ENCODE measurements around the gene SYT7.

SYT7 gene

DNA sequence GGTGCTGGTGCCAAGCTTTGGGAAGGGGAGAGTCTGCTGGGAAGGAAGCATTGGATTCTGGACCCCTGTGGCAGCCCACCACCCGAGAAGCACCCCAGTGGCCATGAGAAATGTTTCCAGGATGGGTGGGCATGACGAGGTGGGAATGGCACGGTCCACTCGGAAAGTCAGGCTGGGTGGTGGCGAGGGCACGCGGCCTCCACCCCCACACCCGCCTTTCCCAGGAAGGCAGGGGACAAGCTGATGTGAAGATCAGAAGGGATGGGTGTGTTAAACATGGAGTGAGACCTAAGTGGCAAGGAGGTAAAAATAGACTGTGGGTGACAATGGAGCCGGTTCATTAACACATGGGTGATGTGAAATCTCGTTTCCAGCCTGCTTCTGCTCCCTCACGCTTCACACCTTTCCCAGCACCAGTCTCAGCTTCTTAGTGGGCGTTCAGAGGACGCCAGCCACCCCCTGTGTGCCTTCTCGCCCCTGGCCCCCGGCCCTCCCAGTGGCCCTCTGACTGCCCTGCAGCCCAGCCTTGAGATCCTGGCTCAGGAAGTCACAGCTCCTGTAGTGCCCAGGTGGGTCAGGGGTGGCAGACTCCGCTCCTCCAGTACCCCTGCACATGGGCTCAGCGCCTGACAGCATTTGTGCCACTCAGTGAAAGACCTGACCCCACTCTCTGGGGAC lies 44.7 kb downstream of the SYT7 start:
- DNase-seq: no peak

DNA sequence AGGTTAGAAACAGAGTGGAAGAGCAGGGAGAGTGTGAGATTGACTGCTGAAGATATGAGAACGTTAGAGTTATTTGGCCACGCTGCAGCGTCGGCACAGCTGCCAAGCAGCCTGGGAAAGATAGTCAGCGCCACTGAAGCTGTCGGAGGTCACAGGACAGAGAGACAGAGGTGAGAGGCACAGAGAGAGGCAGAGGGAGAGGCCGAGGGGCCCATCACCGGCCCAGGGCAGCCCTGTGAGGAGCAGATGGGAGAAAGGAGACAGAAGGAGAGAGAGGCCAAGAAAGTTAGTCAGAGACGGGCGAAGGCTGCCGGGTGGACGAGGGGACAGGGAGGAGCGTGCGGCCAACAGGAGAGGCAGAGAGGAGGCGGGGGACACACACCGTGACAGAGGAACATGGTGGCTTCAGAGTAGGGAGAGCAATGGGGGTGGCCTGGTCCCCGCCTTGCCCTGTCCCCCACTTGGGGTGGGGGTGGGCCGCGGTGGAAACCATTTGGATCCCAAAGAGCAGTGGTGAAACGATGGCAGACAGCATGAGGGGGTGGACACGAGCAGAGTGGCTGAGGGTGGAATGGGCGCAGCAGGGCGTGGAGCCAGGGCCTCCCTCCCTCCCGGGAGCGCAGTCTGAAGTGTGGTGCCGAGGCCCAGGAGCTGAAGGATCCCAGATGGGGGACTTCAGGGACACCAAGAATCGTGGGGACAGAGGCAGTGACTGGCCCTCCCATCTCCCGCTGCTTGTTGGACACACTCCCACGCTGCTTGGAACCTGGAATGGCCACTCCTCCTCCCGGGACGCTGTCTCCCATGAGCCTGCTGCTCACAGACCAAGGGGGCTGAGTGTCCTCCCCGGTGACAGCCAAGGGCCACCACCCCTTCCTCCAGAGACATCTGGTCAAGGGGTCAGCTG lies 45.7 kb downstream of the SYT7 start:
- no peak for DNase-seq

DNA sequence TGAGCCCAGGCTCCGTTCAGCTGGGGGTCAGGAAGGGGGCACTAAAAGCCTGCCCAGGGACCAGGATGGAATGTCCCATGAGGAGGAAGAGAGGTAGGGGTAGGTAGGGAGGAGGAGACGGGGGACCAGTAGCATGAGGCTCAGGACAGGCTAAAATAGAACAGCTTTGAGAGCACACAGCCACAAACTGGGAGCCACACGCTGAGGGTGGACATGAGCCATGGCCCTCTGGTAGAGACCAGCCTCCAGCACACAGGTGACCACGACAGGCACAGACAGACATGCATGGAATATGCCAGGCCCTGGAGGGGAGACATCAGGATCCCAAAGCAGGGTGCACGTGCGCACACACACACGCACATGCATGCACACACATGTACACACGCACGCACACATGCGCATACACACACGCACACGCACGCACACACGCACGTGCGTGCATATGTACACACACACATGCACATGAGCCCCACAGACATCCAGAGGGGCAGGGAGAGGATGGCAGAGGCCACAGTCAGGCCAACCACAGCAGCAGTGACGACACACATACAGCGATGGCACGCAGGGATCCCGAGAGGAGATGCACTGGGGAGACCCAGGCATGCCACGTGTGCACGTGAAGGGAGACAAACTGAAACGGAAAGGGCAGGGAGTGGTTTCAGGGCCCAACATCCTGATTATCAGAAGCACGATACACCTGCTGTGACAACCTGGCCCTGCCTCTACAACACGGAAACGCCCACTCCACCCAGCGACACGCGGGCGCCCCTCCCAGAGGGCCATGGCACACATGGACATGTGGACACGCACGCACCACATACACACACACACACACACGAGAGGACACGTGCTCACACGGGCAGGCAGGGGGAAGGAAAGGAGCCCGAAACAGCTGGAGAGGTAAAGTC lies 46.6 kb downstream of the SYT7 start:
- no peak for DNase-seq

- DNase-seq: no peak
Observed at GRCh38 chr11:61533401-61533800, 47.5 kb downstream of the SYT7 start.

- no peak for DNase-seq
Observed at GRCh38 chr11:61533039-61533375, 47.9 kb downstream of the SYT7 start.

GRCh38 chr11:61532134-61533038 lies 48.5 kb downstream of the SYT7 start:
- DNase-seq: peak; percentile 47 to 66 (median 48)

- no peak for DNase-seq
Observed at GRCh38 chr11:61531044-61531443, 49.8 kb downstream of the SYT7 start.

- no peak for DNase-seq
Observed at GRCh38 chr11:61529537-61530225, 51.2 kb downstream of the SYT7 start.

DNA sequence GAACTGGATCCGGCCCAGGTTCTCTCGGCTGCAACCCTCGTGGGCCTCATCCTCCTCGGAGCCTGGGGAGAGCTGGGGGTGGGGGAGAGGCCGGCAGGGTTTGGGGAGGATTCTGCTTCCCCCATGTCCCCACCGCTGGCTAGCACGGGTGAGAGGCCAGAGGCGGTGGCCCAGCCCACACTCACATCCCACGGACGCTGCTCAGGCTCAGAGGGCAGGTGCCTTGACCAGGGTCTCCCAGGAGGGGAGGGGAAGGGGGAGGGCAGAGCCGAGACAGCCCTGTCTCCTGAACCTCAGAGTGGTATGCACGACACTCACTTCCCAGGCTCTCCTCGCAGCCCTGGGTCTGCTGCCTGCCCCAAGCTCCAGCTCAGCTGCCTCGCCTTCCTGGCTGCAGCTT lies 52.8 kb downstream of the SYT7 start:
- DNase-seq: no peak

- no peak for DNase-seq
Observed at GRCh38 chr11:61526956-61527731, 53.7 kb downstream of the SYT7 start.

DNA sequence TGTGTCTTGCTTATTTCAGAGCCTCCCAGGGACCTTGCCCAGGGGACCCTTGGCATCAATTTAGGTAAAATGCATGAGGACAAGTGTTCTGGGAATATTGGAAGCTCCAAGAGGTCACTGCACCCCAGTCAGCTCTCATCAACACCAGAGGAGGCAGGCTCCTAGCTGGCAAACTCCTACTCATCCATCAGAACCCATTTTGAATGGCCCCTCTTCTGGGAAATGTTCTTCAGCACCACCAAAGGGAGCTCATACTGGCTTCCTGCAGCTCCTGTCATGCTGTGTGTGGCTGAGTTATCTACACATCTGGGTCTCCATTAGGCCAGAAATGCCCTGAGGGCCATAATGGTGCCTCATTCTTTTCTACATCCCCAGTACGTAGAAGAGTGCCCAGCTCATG lies 54.6 kb downstream of the SYT7 start:
- no peak for DNase-seq

GRCh38 chr11:61524963-61525587 lies 55.8 kb downstream of the SYT7 start:
- no peak for DNase-seq

- no peak for DNase-seq
Observed at GRCh38 chr11:61524446-61524845, 56.4 kb downstream of the SYT7 start.

- no peak for DNase-seq
Observed at GRCh38 chr11:61522881-61523280, 58.0 kb downstream of the SYT7 start.

DNA sequence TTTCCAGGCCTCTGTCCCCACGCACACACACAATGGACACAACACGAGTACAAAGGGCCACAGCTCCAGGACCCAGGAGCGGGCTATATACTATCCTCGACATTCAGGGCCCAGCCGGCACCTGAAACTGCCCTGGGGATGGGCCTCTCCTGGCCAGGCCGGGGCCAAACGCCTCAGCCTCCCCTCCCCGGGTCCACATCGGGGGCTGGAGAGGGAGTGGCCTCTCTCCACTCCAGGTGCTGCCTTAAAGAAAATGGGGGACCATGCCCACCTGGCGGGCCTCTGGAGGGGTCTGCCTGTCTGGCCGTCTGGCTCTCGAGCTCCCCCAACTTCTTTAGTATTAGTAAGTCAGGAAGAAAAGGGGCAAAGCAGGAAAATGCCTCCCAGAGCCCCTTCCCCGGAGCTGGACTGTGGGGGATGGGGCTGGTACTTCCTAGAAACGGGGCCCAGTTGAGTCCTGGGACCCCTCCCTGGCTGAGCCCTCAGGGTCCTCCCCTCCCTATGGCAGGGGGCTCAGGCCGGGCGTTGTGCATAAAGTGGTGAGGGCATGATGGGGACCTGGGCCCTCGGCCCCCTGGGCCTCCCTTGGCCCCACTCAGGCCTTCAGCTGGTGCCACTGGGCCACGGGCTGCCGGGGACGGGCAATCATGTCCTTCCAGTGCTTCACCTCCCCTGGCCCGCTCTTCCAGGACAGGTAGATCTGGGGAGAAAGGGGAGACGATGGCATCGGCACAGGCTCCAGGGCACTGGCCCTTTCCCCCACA lies 62.7 kb downstream of the SYT7 start:
- no peak for DNase-seq

GRCh38 chr11:61516675-61517572 lies 64.0 kb downstream of the SYT7 start:
- peak; percentile 32 to 62 (median 44) for DNase-seq

DNA sequence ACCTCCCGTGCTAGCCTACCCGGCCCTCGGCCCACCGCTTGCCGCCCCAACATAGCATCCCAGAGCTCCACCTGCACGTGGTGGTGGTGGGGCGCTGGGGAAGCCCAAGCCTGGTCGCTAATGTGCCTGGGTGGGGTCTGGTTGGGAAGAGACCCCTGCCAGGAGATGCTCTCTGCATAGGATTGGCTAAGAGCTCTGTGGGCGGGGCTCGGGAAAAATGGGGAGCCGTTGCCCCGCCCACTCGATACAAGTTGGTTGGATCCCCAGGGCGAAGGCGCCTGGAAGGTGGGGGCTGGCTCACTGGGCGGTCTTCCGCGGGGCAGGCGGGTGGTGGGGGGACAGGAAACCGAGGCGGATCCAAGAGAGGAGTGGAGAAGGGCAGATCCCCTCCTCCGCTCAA lies 64.7 kb downstream of the SYT7 start:
- DNase-seq: no peak

GRCh38 chr11:61515686-61516085 lies 65.2 kb downstream of the SYT7 start:
- DNase-seq: no peak
